OCI-LY3 (cell line): Measurements from ENCODE around the gene DDX19B.
"Not testable (repeated sequence)": the region's sequence is repeated elsewhere in the genome, so short reads cannot be mapped to it uniquely, and the experiment has no call there.

Experiments
- H2AFZ ChIP-seq: fragments of 200-600, 300-600 bp; shearing (Covaris generic); 2 replicates; pipeline ENCODE4 v1.6.0; 2014; ENCODE audit warnings: antibody characterized with exemption, low read depth, low read length
- H3K27ac ChIP-seq: fragments of 200-600, 300-600 bp; sonication (generic); 2 replicates; pipeline ENCODE4 v1.5.1; 2014; ENCODE audit warnings: mild to moderate bottlenecking, low read length, moderate library complexity, mixed read lengths
- H3K27me3 ChIP-seq: fragments of 200-600, 300-600 bp; sonication (generic); 2 replicates; pipeline ENCODE4 v1.6.1; 2014; ENCODE audit warnings: low read depth, low read length, mixed read lengths
- H3K36me3 ChIP-seq: fragments of 200-600, 300-600 bp; sonication (generic); replicated peaks from 2 replicates; pipeline ENCODE3; 2014; ENCODE audit warnings: low read depth, low read length, mixed read lengths
- H3K4me1 ChIP-seq: fragments of 300-600, 200-600 bp; sonication (generic); 2 replicates; pipeline ENCODE4 v1.6.1; 2014; ENCODE audit warnings: low read length, mixed read lengths
- H3K4me2 ChIP-seq: fragments of 200-600, 300-600 bp; sonication (generic); 2 replicates; pipeline ENCODE4 v1.6.1; 2014; ENCODE audit warnings: low read length, mixed read lengths
- H3K4me3 ChIP-seq: fragments of 300-600, 200-600 bp; sonication (generic); 2 replicates; pipeline ENCODE4 v1.5.1; 2014; ENCODE audit warnings: antibody characterized with exemption, mild to moderate bottlenecking, low read length, moderate library complexity
- H3K79me2 ChIP-seq: fragments of 300-600, 200-600 bp; shearing (Covaris generic); 2 replicates; pipeline ENCODE4 v1.6.1; 2014; ENCODE audit warnings: mild to moderate bottlenecking, low read length, mixed read lengths
- H3K9ac ChIP-seq: fragments of 300-600, 200-600 bp; shearing (Covaris generic); 2 replicates; pipeline ENCODE4 v1.6.0; 2014; ENCODE audit warnings: mild to moderate bottlenecking, low read length, moderate library complexity
- H3K9me3 ChIP-seq: fragments of 200-600, 300-600 bp; shearing (Covaris generic); 2 replicates; pipeline ENCODE4 v1.6.1; 2014; ENCODE audit warnings: low read length, mixed read lengths; ENCODE audit not compliant: insufficient read depth
- H4K20me1 ChIP-seq: fragments of 200-600, 300-600 bp; sonication (generic); 2 replicates; pipeline ENCODE4 v1.6.1; 2016; ENCODE audit warnings: low read length, mixed read lengths; ENCODE audit not compliant: insufficient read depth
- EZH2phosphoT487 ChIP-seq: fragments of 200-600 bp; shearing (Covaris generic); IDR thresholded peaks from 2 replicates; pipeline ENCODE4 v1.6.1; 2018; ENCODE audit warnings: antibody characterized with exemption, mixed run types, low read depth
- TF ChIP-seq, protein P1 (sequence below): fragments of 200-600, 300-600 bp; sonication (generic); IDR thresholded peaks from 2 replicates; pipeline ENCODE4 v1.5.1; 2014; ENCODE audit warnings: antibody characterized with exemption, low read length, low read depth

The DDX19B gene

DNA sequence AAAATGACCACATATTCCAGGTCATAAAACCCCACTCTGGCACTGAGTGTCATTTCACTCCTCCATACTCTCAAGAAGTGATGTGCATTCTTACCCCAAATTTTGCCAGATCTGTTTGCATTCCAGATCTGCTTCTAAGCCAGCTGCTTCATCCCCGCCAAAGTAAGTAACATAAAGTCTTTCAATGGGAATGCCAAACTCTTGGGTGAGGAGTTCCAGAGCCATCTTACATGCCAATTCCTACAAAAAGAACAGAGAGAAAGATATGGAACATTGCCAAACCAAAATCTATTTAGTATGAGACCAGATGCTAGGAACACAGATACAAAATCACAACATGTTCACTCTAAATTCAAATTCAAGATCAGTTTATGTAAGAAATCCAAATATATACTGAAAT lies 22.6 kb upstream of the DDX19B start:
- H3K36me3 ChIP-seq = peaks cover 55% of the 10 kb centered on the region
- H3K79me2 ChIP-seq = peaks cover 34% of the 10 kb centered on the region

DNA sequence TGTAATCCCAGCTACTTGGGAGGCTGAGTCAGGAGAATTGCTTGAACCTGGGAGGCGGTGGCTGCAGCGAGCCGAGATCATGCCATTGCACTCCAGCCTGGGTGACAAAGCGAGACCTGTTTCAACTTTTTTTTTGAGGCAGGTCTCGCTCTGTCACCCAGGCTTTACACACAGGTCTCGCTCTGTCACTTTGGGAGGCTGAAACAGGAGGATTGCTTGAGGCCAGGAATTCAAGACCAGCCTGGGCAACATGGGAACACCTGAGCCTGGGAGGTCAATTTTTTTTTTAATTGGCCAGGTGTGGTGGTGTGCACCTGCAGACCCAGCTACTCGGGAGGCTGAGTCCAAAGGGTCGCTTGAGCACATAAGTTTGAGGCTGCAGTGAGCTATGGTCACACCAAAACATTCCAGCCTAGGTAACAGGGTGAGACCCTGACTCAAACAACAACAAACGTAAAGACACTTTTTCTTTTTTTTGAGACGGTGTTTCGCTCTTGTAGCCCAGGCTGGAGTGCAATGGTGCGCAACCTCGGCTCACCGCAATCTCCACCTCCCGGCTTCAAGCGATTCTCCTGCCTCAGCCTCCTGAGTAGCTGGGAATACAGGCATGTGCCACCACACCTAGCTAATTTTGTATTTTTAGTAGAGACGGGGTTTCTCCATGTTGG lies 11.5 kb upstream of the DDX19B start:
- not testable (repeated sequence) for H3K9me3 ChIP-seq, H2AFZ ChIP-seq, H3K4me1 ChIP-seq, H3K27me3 ChIP-seq
- H3K4me2 ChIP-seq = peak overlapping the region; percentile 77
- peak overlapping the region; percentile 86 for H3K27ac ChIP-seq
- peak overlapping the region; percentile 95 for H3K9ac ChIP-seq
- H4K20me1 ChIP-seq = peaks cover 34% of the 10 kb centered on the region
- peaks cover 64% of the 10 kb centered on the region for H3K79me2 ChIP-seq
- peaks cover 28% of the 10 kb centered on the region for H3K36me3 ChIP-seq
- peak overlapping the region; percentile 93 for H3K4me3 ChIP-seq

More for the DNA sequence above, 22.6 kb upstream of the DDX19B start:
- no peak overlapping the region for H3K9ac ChIP-seq
- H3K27me3 ChIP-seq = no peaks in the 10 kb centered on the region
- no peak overlapping the region for H3K27ac ChIP-seq
- H3K4me3 ChIP-seq = no peak overlapping the region
- H3K4me2 ChIP-seq = no peak overlapping the region
- no peak for TF ChIP-seq EZH2phosphoT487
- TF ChIP-seq, protein P1, sequence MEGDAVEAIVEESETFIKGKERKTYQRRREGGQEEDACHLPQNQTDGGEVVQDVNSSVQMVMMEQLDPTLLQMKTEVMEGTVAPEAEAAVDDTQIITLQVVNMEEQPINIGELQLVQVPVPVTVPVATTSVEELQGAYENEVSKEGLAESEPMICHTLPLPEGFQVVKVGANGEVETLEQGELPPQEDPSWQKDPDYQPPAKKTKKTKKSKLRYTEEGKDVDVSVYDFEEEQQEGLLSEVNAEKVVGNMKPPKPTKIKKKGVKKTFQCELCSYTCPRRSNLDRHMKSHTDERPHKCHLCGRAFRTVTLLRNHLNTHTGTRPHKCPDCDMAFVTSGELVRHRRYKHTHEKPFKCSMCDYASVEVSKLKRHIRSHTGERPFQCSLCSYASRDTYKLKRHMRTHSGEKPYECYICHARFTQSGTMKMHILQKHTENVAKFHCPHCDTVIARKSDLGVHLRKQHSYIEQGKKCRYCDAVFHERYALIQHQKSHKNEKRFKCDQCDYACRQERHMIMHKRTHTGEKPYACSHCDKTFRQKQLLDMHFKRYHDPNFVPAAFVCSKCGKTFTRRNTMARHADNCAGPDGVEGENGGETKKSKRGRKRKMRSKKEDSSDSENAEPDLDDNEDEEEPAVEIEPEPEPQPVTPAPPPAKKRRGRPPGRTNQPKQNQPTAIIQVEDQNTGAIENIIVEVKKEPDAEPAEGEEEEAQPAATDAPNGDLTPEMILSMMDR = no peak
- H4K20me1 ChIP-seq = peaks cover 12% of the 10 kb centered on the region; the same call in 1 of the 2 replicates
- no peaks in the 10 kb centered on the region for H3K4me1 ChIP-seq
- no peaks in the 10 kb centered on the region for H3K9me3 ChIP-seq
- H2AFZ ChIP-seq = no peak overlapping the region

GRCh38 chr16:70289229-70290094 lies 9.5 kb upstream of the DDX19B start, which contains the start of gene AARS1:
AARS1 (minus strand) TSS chr16:70289506; CDS start chr16:70282763, 6,743 bp downstream.
- no peaks in the 10 kb centered on the region for H3K27me3 ChIP-seq
- H3K9me3 ChIP-seq = no peaks in the 10 kb centered on the region
- peaks cover 21% of the 10 kb centered on the region for H4K20me1 ChIP-seq
- TF ChIP-seq, protein P1 = no peak
- no peak for TF ChIP-seq EZH2phosphoT487
- peak within 1 kb of the TSS; percentile 93 for H3K4me3 ChIP-seq
- H3K4me1 ChIP-seq = peaks cover 10% of the 10 kb centered on the region
- H3K27ac ChIP-seq = peak within 1 kb of the TSS; percentile 86
- peaks cover 46% of the 10 kb centered on the region for H3K79me2 ChIP-seq
- H3K4me2 ChIP-seq = peak within 1 kb of the TSS; percentile 80
- H3K36me3 ChIP-seq = peaks cover 16% of the 10 kb centered on the region
- H3K9ac ChIP-seq = peak within 1 kb of the TSS; percentile 95
- H2AFZ ChIP-seq = peak within 1 kb of the TSS; percentile 77; the same call in 1 of the 2 replicates

DNA sequence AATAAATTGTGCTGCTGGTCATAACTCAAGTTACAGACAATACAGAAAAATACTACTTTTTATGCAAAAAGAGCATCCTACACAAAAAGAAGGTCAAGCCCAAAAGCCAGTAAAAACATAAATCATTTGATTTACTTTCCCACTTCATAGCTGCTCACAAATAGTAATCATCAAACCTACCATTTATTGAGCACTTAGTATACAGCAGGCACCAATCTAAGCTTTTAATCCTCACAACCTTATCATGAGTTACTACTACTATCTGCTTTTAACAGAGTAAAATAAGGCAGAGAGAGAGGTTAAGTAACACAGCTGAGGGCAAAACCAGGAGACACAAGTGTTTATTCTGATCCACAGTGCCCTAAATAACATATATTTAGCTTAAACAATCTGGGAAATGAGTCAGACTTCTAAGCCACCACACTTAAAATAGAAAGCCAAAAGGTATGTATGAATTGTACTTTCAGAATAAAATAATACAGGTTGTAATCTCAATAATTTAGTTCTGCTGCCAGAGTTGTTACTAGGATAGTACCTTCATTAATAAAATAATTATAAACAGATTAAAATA lies 8.0 kb upstream of the DDX19B start:
- TF ChIP-seq, protein P1 = no peak
- no peak for TF ChIP-seq EZH2phosphoT487
- Histone ChIP-seq H2AFZ (no peak overlapping the region), H3K4me3 (no peak overlapping the region), H3K4me1 (peaks cover 10% of the 10 kb centered on the region), H3K27ac (no peak overlapping the region), H3K36me3 (peaks cover 5% of the 10 kb centered on the region), H3K27me3 (no peaks in the 10 kb centered on the region), H4K20me1 (peaks cover 6% of the 10 kb centered on the region), H3K79me2 (peaks cover 30% of the 10 kb centered on the region), H3K9me3 (no peaks in the 10 kb centered on the region), H3K4me2 (no peak overlapping the region), H3K9ac (no peak overlapping the region)

DNA sequence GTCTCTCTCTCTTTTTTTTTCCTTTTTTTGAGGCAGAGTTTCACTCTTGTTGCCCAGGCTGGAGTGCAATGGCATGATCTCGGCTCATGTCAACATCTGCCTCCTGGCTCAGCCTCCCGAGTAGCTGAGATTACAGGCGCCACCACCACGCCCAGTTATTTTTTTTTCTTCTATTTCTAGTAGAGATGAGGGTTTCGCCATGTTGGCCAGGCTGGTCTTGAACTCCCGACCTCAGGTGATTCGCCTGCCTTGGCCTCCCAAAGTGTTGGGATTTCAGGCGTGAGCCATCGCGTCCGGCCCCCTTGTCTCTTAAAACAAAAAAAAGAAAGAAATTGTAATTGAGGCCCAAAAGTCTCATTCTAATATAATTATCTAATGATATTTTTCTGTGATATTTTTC lies 6.8 kb upstream of the DDX19B start:
- H3K36me3 ChIP-seq, H3K27me3 ChIP-seq, H3K4me1 ChIP-seq, H3K9ac ChIP-seq, H3K9me3 ChIP-seq, H4K20me1 ChIP-seq, H2AFZ ChIP-seq, H3K4me3 ChIP-seq, H3K27ac ChIP-seq, H3K4me2 ChIP-seq: not testable (repeated sequence)
- H3K79me2 ChIP-seq = peaks cover 21% of the 10 kb centered on the region
